IPS DF 6.9 (cell line): ENCODE measurements around the gene CREBRF.
"Not testable (repeated sequence)": the region's sequence is repeated elsewhere in the genome, so short reads cannot be mapped to it uniquely, and the experiment has no call there.

Experiments used
- DNase-seq: peaks from one replicate; pipeline ENCODE4 v3.0.0-alpha.2; 2013; ENCODE audit warnings: low read depth, low spot score
- H3K27ac ChIP-seq: one replicate; pipeline ENCODE4 v1.5.1; 2013; ENCODE audit warnings: low read length, control low read depth
- H3K27me3 ChIP-seq: 2 replicates; pipeline ENCODE4 v1.6.1; 2013; ENCODE audit warnings: mild to moderate bottlenecking, low read length; ENCODE audit not compliant: control insufficient read depth, insufficient read depth
- H3K36me3 ChIP-seq: 2 replicates; pipeline ENCODE4 v1.6.1; 2013; ENCODE audit warnings: low read length; ENCODE audit not compliant: control insufficient read depth, insufficient read depth
- H3K4me1 ChIP-seq: 2 replicates; pipeline ENCODE4 v1.6.1; 2013; ENCODE audit warnings: low read length; ENCODE audit not compliant: control insufficient read depth, insufficient read depth
- H3K4me3 ChIP-seq: 2 replicates; pipeline ENCODE4 v1.5.1; 2013; ENCODE audit warnings: mild to moderate bottlenecking, low read length
- H3K9me3 ChIP-seq: 2 replicates; pipeline ENCODE4 v1.6.1; 2013; ENCODE audit warnings: low read length, inconsistent platforms; ENCODE audit not compliant: control insufficient read depth, insufficient read depth
- WGBS: extraction: QIAGEN DNeasy Blood & Tissue Kit; methylation state at CpG from one replicate; pipeline ENCODE4 v1.1.7; 2013; ENCODE audit warnings: mixed read lengths, missing lambda C conversion rate; ENCODE audit not compliant: insufficient read length, insufficient coverage; 5-methylcytosine and 5-hydroxymethylcytosine counted together

Gene CREBRF

GRCh38 chr5:173148354-173148753 is 92.2 kb downstream of the CREBRF start:
- Histone ChIP-seq H3K4me1 (no peaks in the 10 kb centered on the region), H3K4me3 (no peak overlapping the region), H3K27me3 (no peaks in the 10 kb centered on the region), H3K36me3 (no peaks in the 10 kb centered on the region), H3K9me3 (no peaks in the 10 kb centered on the region), H3K27ac (no peak overlapping the region)
- DNase-seq, result no peak
- no CpG with 5 or more reads among the region's 2 CpGs for WGBS

GRCh38 chr5:173152547-173152946 is 96.4 kb downstream of the CREBRF start:
- Histone ChIP-seq H3K27ac (no peak overlapping the region), H3K4me1 (no peaks in the 10 kb centered on the region), H3K27me3 (no peaks in the 10 kb centered on the region), H3K9me3 (no peaks in the 10 kb centered on the region), H3K36me3 (no peaks in the 10 kb centered on the region), H3K4me3 (no peak overlapping the region)
- no peak for DNase-seq
- no CpG with 5 or more reads among the region's 5 CpGs for WGBS

GRCh38 chr5:173153842-173154241 is 97.7 kb downstream of the CREBRF start:
- Histone ChIP-seq H3K4me3 (no peak overlapping the region), H3K27me3 (no peaks in the 10 kb centered on the region), H3K4me1 (no peaks in the 10 kb centered on the region), H3K27ac (no peak overlapping the region), H3K36me3 (peaks cover 3% of the 10 kb centered on the region; the same call in 1 of the 2 replicates), H3K9me3 (no peaks in the 10 kb centered on the region)
- no CpG with 5 or more reads among the region's 7 CpGs for WGBS
- DNase-seq, result no peak

- not testable (repeated sequence) for DNase-seq, H3K4me3 ChIP-seq, H3K27ac ChIP-seq, H3K36me3 ChIP-seq, H3K4me1 ChIP-seq, H3K27me3 ChIP-seq, H3K9me3 ChIP-seq
- no CpG with 5 or more reads among the region's 5 CpGs for WGBS
These were observed 98.5 kb downstream of the CREBRF start for GRCh38 chr5:173154619-173155018.

- no peak for DNase-seq
- peaks cover 6% of the 10 kb centered on the region; the same call in 1 of the 2 replicates for H3K36me3 ChIP-seq
- H3K9me3 ChIP-seq, result no peaks in the 10 kb centered on the region
- no peak overlapping the region for H3K27ac ChIP-seq
- H3K4me3 ChIP-seq, result no peak overlapping the region
- H3K4me1 ChIP-seq, result no peaks in the 10 kb centered on the region
- no CpG with 5 or more reads among the region's 2 CpGs for WGBS
- H3K27me3 ChIP-seq, result no peaks in the 10 kb centered on the region
These were observed 99.8 kb downstream of the CREBRF start for GRCh38 chr5:173155912-173156311.

- Histone ChIP-seq H3K36me3 (peaks cover 6% of the 10 kb centered on the region; the same call in 1 of the 2 replicates), H3K27me3 (no peaks in the 10 kb centered on the region), H3K27ac (no peak overlapping the region), H3K4me3 (no peak overlapping the region), H3K4me1 (no peaks in the 10 kb centered on the region), H3K9me3 (no peaks in the 10 kb centered on the region)
- WGBS, result no CpG with 5 or more reads among the region's 8 CpGs
- no peak for DNase-seq
These were observed 102.2 kb downstream of the CREBRF start for GRCh38 chr5:173158366-173158765.

GRCh38 chr5:173159256-173159655 is 103.1 kb downstream of the CREBRF start:
- Histone ChIP-seq H3K4me1 (no peaks in the 10 kb centered on the region), H3K27ac (no peak overlapping the region), H3K36me3 (peaks cover 9% of the 10 kb centered on the region), H3K27me3 (no peaks in the 10 kb centered on the region), H3K9me3 (no peaks in the 10 kb centered on the region), H3K4me3 (no peak overlapping the region)
- DNase-seq, result no peak
- no CpG with 5 or more reads among the region's 3 CpGs for WGBS

GRCh38 chr5:173161148-173161547 is 105.0 kb downstream of the CREBRF start:
- no peaks in the 10 kb centered on the region for H3K9me3 ChIP-seq

GRCh38 chr5:173163219-173163618 is 107.1 kb downstream of the CREBRF start:
- no peak for DNase-seq
- Histone ChIP-seq H3K36me3 (peaks cover 8% of the 10 kb centered on the region), H3K4me3 (no peak overlapping the region), H3K27me3 (no peaks in the 10 kb centered on the region), H3K27ac (no peak overlapping the region), H3K9me3 (no peaks in the 10 kb centered on the region), H3K4me1 (no peaks in the 10 kb centered on the region)
- no CpG with 5 or more reads among the region's 7 CpGs for WGBS

More at GRCh38 chr5:173161148-173161547, 105.0 kb downstream of the CREBRF start:
- Histone ChIP-seq H3K27ac (no peak overlapping the region), H3K27me3 (no peaks in the 10 kb centered on the region), H3K4me3 (no peak overlapping the region), H3K36me3 (peaks cover 9% of the 10 kb centered on the region), H3K4me1 (no peaks in the 10 kb centered on the region)
- no peak for DNase-seq
- no CpG with 5 or more reads among the region's 5 CpGs for WGBS

GRCh38 chr5:173165177-173166016 is 109.2 kb downstream of the CREBRF start:
- Histone ChIP-seq H3K4me1 (no peaks in the 10 kb centered on the region; the same call in 1 of the 2 replicates), H3K9me3 (no peaks in the 10 kb centered on the region), H3K27ac (no peak overlapping the region), H3K36me3 (peaks cover 3% of the 10 kb centered on the region; the same call in 1 of the 2 replicates), H3K27me3 (no peaks in the 10 kb centered on the region), H3K4me3 (no peak overlapping the region)
- no peak for DNase-seq
- no CpG with 5 or more reads among the region's 2 CpGs for WGBS

- no CpG with 5 or more reads among the region's 8 CpGs for WGBS
These were observed 116.0 kb downstream of the CREBRF start for GRCh38 chr5:173172166-173172565.

More at GRCh38 chr5:173172166-173172565, 116.0 kb downstream of the CREBRF start:
- Histone ChIP-seq H3K4me1 (no peaks in the 10 kb centered on the region; the same call in 1 of the 2 replicates), H3K27me3 (no peaks in the 10 kb centered on the region), H3K9me3 (no peaks in the 10 kb centered on the region), H3K36me3 (no peaks in the 10 kb centered on the region), H3K4me3 (no peak overlapping the region), H3K27ac (no peak overlapping the region)
- DNase-seq, result no peak
